Muscle of arm (tissue), 12 donors: ENCODE data around the gene ENC1. TPM values are rescaled to one million over a fixed set of nuclear protein-coding genes. Genes with fewer than 3 reads are reported as not detected.

Experiments used
- DNase-seq: peaks from one replicate; pipeline ENCODE4 v3.0.0-alpha.2; 2013
- polyA plus RNA-seq, 12 donors: library from polyadenylated mRNA; unstranded; fragments of 120-200 nt; gene quantifications; one replicate each; pipeline ENCODE4 v1.2.1, GENCODE V29; 2013; ENCODE audit not compliant: insufficient read length in 12 of 12

ENC1 gene
- polyA plus RNA-seq, 12 donors, result 22.0 to 34.5 (median 25.9) TPM; not detected in 1

DNA sequence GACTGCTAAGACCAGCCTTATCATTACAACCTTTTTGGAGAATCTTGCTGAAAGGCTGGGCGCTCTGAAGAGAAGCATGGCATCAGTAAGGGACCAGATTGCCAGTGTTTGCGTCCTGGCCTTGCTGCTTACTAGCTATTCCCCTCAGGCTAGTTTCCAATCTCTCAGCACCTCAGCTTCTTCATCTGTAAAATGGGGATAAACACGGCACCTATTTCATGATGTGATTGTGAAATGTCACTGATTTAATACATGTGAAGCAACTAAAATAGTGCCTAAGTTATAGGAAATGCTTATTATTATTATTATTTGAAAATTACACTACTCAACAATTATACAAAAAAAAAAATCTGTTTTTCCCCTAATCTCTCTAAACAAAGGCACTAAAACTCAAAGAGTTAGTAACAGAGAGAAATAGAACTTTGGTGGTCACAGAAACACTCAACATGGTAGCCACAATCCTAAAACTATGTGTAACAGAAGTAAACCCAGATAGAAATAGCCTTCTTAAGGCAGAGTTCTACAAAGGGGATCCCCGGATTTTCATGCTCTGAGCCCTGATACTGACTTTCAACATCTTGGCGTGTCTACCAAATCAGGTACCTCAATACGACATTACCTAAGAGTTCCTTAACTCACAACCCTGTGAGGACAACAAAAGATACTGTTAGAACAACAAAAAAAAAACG is 62.0 kb downstream of the ENC1 start:
- DNase-seq, result no peak

Other genes with a start within 250 kb of the ENC1 start
- gene HEXB, start 44.5 kb upstream of the ENC1 start, polyA plus RNA-seq, result 10 to 100 TPM in 11 of 12 donors, not detected in 1; 33.8 to 63.9 (median 40.0) TPM
- gene GFM2, start 126.4 kb upstream of the ENC1 start, polyA plus RNA-seq, result 10 to 100 TPM in 11 of 12 donors, not detected in 1; 21.4 to 35.7 (median 26.5) TPM
- gene NSA2, start 126.5 kb upstream of the ENC1 start, polyA plus RNA-seq, result 100 to 1,000 TPM in 11 of 12 donors, not detected in 1; 236 to 293 (median 260) TPM
- gene FAM169A, start 225.7 kb upstream of the ENC1 start, polyA plus RNA-seq, result 1 to 10 TPM in 5 of 12 donors, under 1 TPM in 5, not detected in 2; 0.58 to 3.2 (median 0.94) TPM